Right lobe of liver (tissue), 4 donors: ENCODE results near the gene LSM3.

Experiments used
- CTCF ChIP-seq, 4 donors: fragments of 200-600 bp in 3 of 4; fragments of 450-650 bp in 1 of 4; IDR thresholded peaks; one replicate each; pipeline versions ENCODE4 v1.5.1 to v1.8.0; 2016 to 2022; ENCODE audit warnings: antibody characterized with exemption in 4 of 4, mild to moderate bottlenecking in 2 of 4
- POLR2A ChIP-seq: fragments of 450-650 bp; IDR thresholded peaks from one replicate; pipeline ENCODE4 v1.6.1; 2017; ENCODE audit warnings: antibody characterized with exemption, mild to moderate bottlenecking
- donor health status: DM: no; HTN: no; CAD: no.
- donor health status: DM: no; HTN: no; CAD: no.
- donor health status: DM: no; HTN: yes; CAD: no.

- no peak for TF ChIP-seq POLR2A
- no peak for TF ChIP-seq CTCF (IDR thresholded peaks at IDR 0.05)
Observed at GRCh38 chr3:14133188-14133800, 45.3 kb upstream of the LSM3 start.
